H9 (cell line): ENCODE results near the gene GPC6. TPM values are rescaled to one million over a fixed set of nuclear protein-coding genes. Genes with fewer than 3 reads are reported as not detected.

Source experiments
- DNase-seq: peaks from one replicate; pipeline ENCODE4 v3.0.0-alpha.2; 2017
- H2AFZ ChIP-seq: one replicate; pipeline ENCODE4 v1.6.1; 2013; ENCODE audit warnings: mild to moderate bottlenecking, low read length, control low read depth, moderate library complexity
- H2AK5ac ChIP-seq: 2 replicates; pipeline ENCODE4 v1.6.1; 2013; ENCODE audit warnings: low read length, control low read depth, mixed read lengths; ENCODE audit not compliant: insufficient read length
- H2BK120ac ChIP-seq: one replicate; pipeline ENCODE4 v1.6.1; 2013; ENCODE audit warnings: low read depth, mild to moderate bottlenecking, low read length, control low read depth, inconsistent platforms; ENCODE audit not compliant: poor library complexity, severe bottlenecking
- H2BK12ac ChIP-seq: 2 replicates; pipeline ENCODE4 v1.6.1; 2013; ENCODE audit warnings: low read length, control low read depth, mixed read lengths, low read depth; ENCODE audit not compliant: insufficient read length
- H2BK15ac ChIP-seq: 2 replicates; pipeline ENCODE4 v1.6.1; 2013; ENCODE audit warnings: low read depth, low read length, control low read depth
- H2BK20ac ChIP-seq: one replicate; pipeline ENCODE4 v1.6.1; 2013; ENCODE audit warnings: low read depth, mild to moderate bottlenecking, low read length, control low read depth, inconsistent platforms; ENCODE audit not compliant: poor library complexity, severe bottlenecking
- H2BK5ac ChIP-seq: 2 replicates; pipeline ENCODE4 v1.6.1; 2013; ENCODE audit warnings: low read length, control low read depth, mixed read lengths; ENCODE audit not compliant: insufficient read length
- H3K14ac ChIP-seq: 2 replicates; pipeline ENCODE4 v1.6.1; 2013; ENCODE audit warnings: low read length, control low read depth; ENCODE audit not compliant: insufficient read depth
- H3K18ac ChIP-seq: 2 replicates; pipeline ENCODE4 v1.6.1; 2013; ENCODE audit warnings: low read depth, mild to moderate bottlenecking, mixed read lengths, low read length, control low read depth; ENCODE audit not compliant: insufficient read length
- H3K23ac ChIP-seq: 2 replicates; pipeline ENCODE4 v1.6.1; 2013; ENCODE audit warnings: low read length, control low read depth, mixed read lengths, low read depth; ENCODE audit not compliant: insufficient read length
- H3K23me2 ChIP-seq: 2 replicates; pipeline ENCODE4 v1.6.1; 2013; ENCODE audit warnings: low read depth, mild to moderate bottlenecking, mixed read lengths, low read length, control low read depth; ENCODE audit not compliant: insufficient read length, poor library complexity, severe bottlenecking
- H3K27ac ChIP-seq: 2 replicates; pipeline ENCODE4 v1.5.1; 2013; ENCODE audit warnings: low read length, control low read depth, mixed read lengths, low read depth; ENCODE audit not compliant: insufficient read length
- H3K27me3 ChIP-seq: 2 replicates; pipeline ENCODE4 v1.6.1; 2013; ENCODE audit warnings: low read length, control low read depth, inconsistent platforms; ENCODE audit not compliant: insufficient read depth
- H3K4ac ChIP-seq: 2 replicates; pipeline ENCODE4 v1.6.1; 2013; ENCODE audit warnings: low read depth, mild to moderate bottlenecking, control low read depth, inconsistent platforms, low read length, moderate library complexity
- H3K4me1 ChIP-seq: 2 replicates; pipeline ENCODE4 v1.6.1; 2013; ENCODE audit warnings: low read length, control low read depth, inconsistent platforms; ENCODE audit not compliant: insufficient read depth
- H3K4me2 ChIP-seq: 2 replicates; pipeline ENCODE4 v1.6.1; 2013; ENCODE audit warnings: low read length, control low read depth, mixed read lengths; ENCODE audit not compliant: insufficient read length, insufficient read depth
- H3K56ac ChIP-seq: 2 replicates; pipeline ENCODE4 v1.6.1; 2013; ENCODE audit warnings: low read depth, mild to moderate bottlenecking, mixed read lengths, low read length, control low read depth; ENCODE audit not compliant: insufficient read length
- H3K79me1 ChIP-seq: 2 replicates; pipeline ENCODE4 v1.6.1; 2013; ENCODE audit warnings: low read depth, mild to moderate bottlenecking, moderate library complexity, low read length, control low read depth, inconsistent platforms; ENCODE audit not compliant: insufficient read depth, poor library complexity, severe bottlenecking
- H3K79me2 ChIP-seq: 2 replicates; pipeline ENCODE4 v1.6.1; 2013; ENCODE audit warnings: low read length, control low read depth, inconsistent platforms; ENCODE audit not compliant: insufficient read depth
- H3K9ac ChIP-seq: 2 replicates; pipeline ENCODE4 v1.6.1; 2013; ENCODE audit warnings: low read length, control low read depth, mixed read lengths; ENCODE audit not compliant: insufficient read length; ENCODE audit errors: extremely low read depth
- H3K9me3 ChIP-seq: one replicate; pipeline ENCODE4 v1.6.1; 2013; ENCODE audit warnings: low read depth, low read length, inconsistent platforms; ENCODE audit not compliant: control insufficient read depth
- H3T11ph ChIP-seq: one replicate; pipeline ENCODE4 v1.6.1; 2013; ENCODE audit warnings: mild to moderate bottlenecking, low read length, control low read depth, inconsistent platforms
- H4K20me1 ChIP-seq: one replicate; pipeline ENCODE4 v1.6.1; 2013; ENCODE audit not compliant: control insufficient read depth, insufficient read length, insufficient read depth
- H4K5ac ChIP-seq: 2 replicates; pipeline ENCODE4 v1.6.1; 2013; ENCODE audit warnings: low read depth, mild to moderate bottlenecking, mixed read lengths, low read length, control low read depth; ENCODE audit not compliant: insufficient read length
- H4K8ac ChIP-seq: replicated peaks from 2 replicates; pipeline ENCODE4 v1.6.1; 2013; ENCODE audit warnings: low read length, control low read depth, mixed read lengths, low read depth; ENCODE audit not compliant: insufficient read length
- H4K91ac ChIP-seq: 2 replicates; pipeline ENCODE4 v1.6.1; 2013; ENCODE audit warnings: low read depth, mild to moderate bottlenecking, moderate library complexity, mixed read lengths, low read length, control low read depth; ENCODE audit not compliant: insufficient read length
- H3K27ac Mint-ChIP-seq, 3 experiments: 2 replicates in 2 of 3; 3 replicates in 1 of 3; pipeline ENCODE4 v1.8.0; 2020 to 2021; ENCODE audit warnings: mixed read lengths in 3 of 3, mild to moderate bottlenecking in 1 of 3, moderate library complexity in 1 of 3
- H3K27me3 Mint-ChIP-seq: 2 replicates; pipeline ENCODE4 v1.8.0; 2021; ENCODE audit warnings: low read depth, mild to moderate bottlenecking, moderate library complexity, mixed read lengths
- H3K36me3 Mint-ChIP-seq, 3 experiments: 2 replicates in 2 of 3; 3 replicates in 1 of 3; pipeline ENCODE4 v1.8.0; 2020 to 2021; ENCODE audit warnings: low read depth in 3 of 3, mixed read lengths in 3 of 3; ENCODE audit not compliant: insufficient read depth in 1 of 3
- H3K4me1 Mint-ChIP-seq, 2 experiments: 2 replicates each; pipeline ENCODE4 v1.8.0; 2020; ENCODE audit warnings: mixed read lengths in 2 of 2
- H3K4me3 Mint-ChIP-seq, 2 experiments: 2 replicates in 1 of 2; 3 replicates in 1 of 2; pipeline ENCODE4 v1.8.0; 2020 to 2021; ENCODE audit warnings: mild to moderate bottlenecking in 2 of 2, mixed read lengths in 2 of 2, moderate library complexity in 1 of 2
- H3K9me3 Mint-ChIP-seq, 2 experiments: 2 replicates in 1 of 2; 3 replicates in 1 of 2; pipeline ENCODE4 v1.8.0; 2020; ENCODE audit warnings: mild to moderate bottlenecking in 2 of 2, mixed read lengths in 2 of 2, moderate library complexity in 1 of 2
- whole genome bisulfite sequencing: extraction: QIAGEN DNeasy Blood & Tissue Kit; methylation state at CpG from one replicate; pipeline ENCODE4 v1.1.7; 2013; ENCODE audit warnings: missing lambda C conversion rate, low lambda C conversion rate, mixed read lengths; ENCODE audit not compliant: insufficient read length; ENCODE audit errors: extremely low coverage; 5-methylcytosine and 5-hydroxymethylcytosine counted together
- total RNA-seq: library from RNA; stranded (reverse); gene quantifications from 2 replicates; pipeline ENCODE4 v1.2.1, GENCODE V29; 2021
- TF ChIP-seq, protein P1 (sequence below): fragments of 200-600 bp; sonication (generic); conservative IDR thresholded peaks from 3 replicates; pipeline ENCODE4 v1.8.0; 2021; ENCODE audit warnings: antibody characterized with exemption, mild to moderate bottlenecking

GPC6 gene
- total RNA-seq, 1 experiment from 2014 or later, result 15.6 TPM

DNA sequence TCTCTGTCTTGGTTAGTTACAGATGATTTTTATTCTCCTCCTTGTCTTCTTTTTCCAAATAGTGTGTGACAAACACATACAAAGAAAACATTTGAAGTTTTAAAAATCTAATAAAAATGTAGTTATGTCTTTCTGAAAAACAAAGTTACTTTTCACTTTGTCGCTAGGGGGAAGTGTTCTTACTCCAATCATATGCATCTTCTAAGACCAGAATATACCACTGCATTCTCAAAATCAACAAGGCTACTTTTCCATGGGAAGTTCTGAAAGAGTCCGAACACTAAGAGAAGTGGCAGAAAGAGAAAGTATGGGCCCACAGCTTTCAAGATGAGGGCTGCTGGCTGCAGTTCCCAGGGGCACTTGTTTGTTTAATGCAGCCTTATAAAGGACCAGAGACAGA, 1043.9 kb downstream of the GPC6 start:
- no peak overlapping the region for H2BK20ac ChIP-seq

More for the DNA sequence above, 1043.9 kb downstream of the GPC6 start:
- H3K79me2 ChIP-seq, result no peaks in the 10 kb centered on the region
- no peak overlapping the region for H3K9ac ChIP-seq
- Mint-ChIP-seq H3K4me3 (no peak overlapping the region), H3K27ac (no peak overlapping the region), H3K4me1 (peaks cover 5 to 6% of the 10 kb centered on the region in 2 experiments; a peak in 2 of 4 replicates), H3K36me3 (peaks cover 0 to 4% (median 0%) of the 10 kb centered on the region in 3 experiments; a peak in 2 of 7 replicates), H3K9me3 (no peaks in the 10 kb centered on the region), H3K27me3 (no peaks in the 10 kb centered on the region; the same call in 1 of the 2 replicates)
- H3K23ac ChIP-seq, result no peak overlapping the region
- no peak overlapping the region for H3K18ac ChIP-seq
- H2BK15ac ChIP-seq, result no peak overlapping the region
- no peaks in the 10 kb centered on the region for H3K4me1 ChIP-seq
- H3K56ac ChIP-seq, result no peak overlapping the region
- no peak overlapping the region for H3T11ph ChIP-seq
- H4K5ac ChIP-seq, result no peak overlapping the region
- H2AFZ ChIP-seq, result no peak overlapping the region
- WGBS, result no CpG with 5 or more reads among the region's 2 CpGs
- no peak overlapping the region for H3K27ac ChIP-seq
- no peak overlapping the region for H2BK5ac ChIP-seq
- no peaks in the 10 kb centered on the region for H3K27me3 ChIP-seq
- no peak overlapping the region for H4K8ac ChIP-seq
- no peaks in the 10 kb centered on the region for H3K9me3 ChIP-seq
- H2AK5ac ChIP-seq, result no peak overlapping the region
- H3K14ac ChIP-seq, result no peak overlapping the region
- H4K20me1 ChIP-seq, result no peaks in the 10 kb centered on the region
- no peaks in the 10 kb centered on the region for H3K23me2 ChIP-seq
- no peak overlapping the region for H2BK12ac ChIP-seq
- H3K4ac ChIP-seq, result no peak overlapping the region
- H4K91ac ChIP-seq, result no peak overlapping the region
- H3K79me1 ChIP-seq, result no peaks in the 10 kb centered on the region
- TF ChIP-seq, protein P1, sequence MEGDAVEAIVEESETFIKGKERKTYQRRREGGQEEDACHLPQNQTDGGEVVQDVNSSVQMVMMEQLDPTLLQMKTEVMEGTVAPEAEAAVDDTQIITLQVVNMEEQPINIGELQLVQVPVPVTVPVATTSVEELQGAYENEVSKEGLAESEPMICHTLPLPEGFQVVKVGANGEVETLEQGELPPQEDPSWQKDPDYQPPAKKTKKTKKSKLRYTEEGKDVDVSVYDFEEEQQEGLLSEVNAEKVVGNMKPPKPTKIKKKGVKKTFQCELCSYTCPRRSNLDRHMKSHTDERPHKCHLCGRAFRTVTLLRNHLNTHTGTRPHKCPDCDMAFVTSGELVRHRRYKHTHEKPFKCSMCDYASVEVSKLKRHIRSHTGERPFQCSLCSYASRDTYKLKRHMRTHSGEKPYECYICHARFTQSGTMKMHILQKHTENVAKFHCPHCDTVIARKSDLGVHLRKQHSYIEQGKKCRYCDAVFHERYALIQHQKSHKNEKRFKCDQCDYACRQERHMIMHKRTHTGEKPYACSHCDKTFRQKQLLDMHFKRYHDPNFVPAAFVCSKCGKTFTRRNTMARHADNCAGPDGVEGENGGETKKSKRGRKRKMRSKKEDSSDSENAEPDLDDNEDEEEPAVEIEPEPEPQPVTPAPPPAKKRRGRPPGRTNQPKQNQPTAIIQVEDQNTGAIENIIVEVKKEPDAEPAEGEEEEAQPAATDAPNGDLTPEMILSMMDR, result no peak
- DNase-seq, result no peak
- H2BK120ac ChIP-seq, result no peak overlapping the region
- H3K4me2 ChIP-seq, result no peak overlapping the region
